BLaER1 (cell line): ENCODE measurements around the gene PLXDC2.
A peak's percentile ranks its signal among the peaks of the same experiment; 100 is the strongest.

Experiments used
- H3K27ac ChIP-seq: shearing (Covaris generic); formaldehyde crosslinking; 2 replicates; pipeline ENCODE4 v1.8.1; 2022
- H3K27me3 ChIP-seq: shearing (Covaris generic); formaldehyde crosslinking; 2 replicates; pipeline ENCODE4 v1.8.1; 2022
- H3K36me3 ChIP-seq: shearing (Covaris generic); formaldehyde crosslinking; 2 replicates; pipeline ENCODE4 v1.8.1; 2022
- H3K4me1 ChIP-seq: shearing (Covaris generic); formaldehyde crosslinking; 2 replicates; pipeline ENCODE4 v1.8.1; 2022
- H3K4me2 ChIP-seq: shearing (Covaris generic); formaldehyde crosslinking; 2 replicates; pipeline ENCODE4 v1.8.1; 2022
- H3K4me3 ChIP-seq: shearing (Covaris generic); formaldehyde crosslinking; 2 replicates; pipeline ENCODE4 v1.8.1; 2022
- H3K9ac ChIP-seq: shearing (Covaris generic); formaldehyde crosslinking; 2 replicates; pipeline ENCODE4 v1.8.1; 2022
- H3K9me3 ChIP-seq: shearing (Covaris generic); formaldehyde crosslinking; 2 replicates; pipeline ENCODE4 v1.8.1; 2022
- H4K20me1 ChIP-seq: shearing (Covaris generic); formaldehyde crosslinking; 2 replicates; pipeline ENCODE4 v1.8.1; 2022
- Cebpa-rat ChIP-seq: shearing (Covaris generic); IDR thresholded peaks from 2 replicates; pipeline ENCODE4 v1.8.1; 2022

The PLXDC2 gene

GRCh38 chr10:19931894-19932590, 115.8 kb downstream of the PLXDC2 start:
- no peak for TF ChIP-seq Cebpa-rat
- H3K27ac ChIP-seq: no peak overlapping the region
- peaks cover 19% of the 10 kb centered on the region for H3K4me1 ChIP-seq
- no peak overlapping the region for H3K9ac ChIP-seq
- no peaks in the 10 kb centered on the region for H3K27me3 ChIP-seq
- no peak overlapping the region for H3K4me3 ChIP-seq
- no peaks in the 10 kb centered on the region for H4K20me1 ChIP-seq
- no peaks in the 10 kb centered on the region for H3K9me3 ChIP-seq
- H3K4me2 ChIP-seq: peak overlapping the region; percentile 51
- no peaks in the 10 kb centered on the region for H3K36me3 ChIP-seq

GRCh38 chr10:19932806-19933371, 116.7 kb downstream of the PLXDC2 start:
- H4K20me1 ChIP-seq: no peaks in the 10 kb centered on the region
- peaks cover 19% of the 10 kb centered on the region for H3K4me1 ChIP-seq
- no peak for TF ChIP-seq Cebpa-rat
- H3K27ac ChIP-seq: no peak overlapping the region
- no peak overlapping the region for H3K9ac ChIP-seq
- no peak overlapping the region for H3K4me3 ChIP-seq
- no peaks in the 10 kb centered on the region for H3K9me3 ChIP-seq
- H3K36me3 ChIP-seq: no peaks in the 10 kb centered on the region
- no peak overlapping the region for H3K4me2 ChIP-seq
- no peaks in the 10 kb centered on the region for H3K27me3 ChIP-seq

- no peak for TF ChIP-seq Cebpa-rat
- H3K4me2 ChIP-seq: no peak overlapping the region
- no peak overlapping the region for H3K27ac ChIP-seq
- no peak overlapping the region for H3K4me3 ChIP-seq
- no peaks in the 10 kb centered on the region for H4K20me1 ChIP-seq
- H3K4me1 ChIP-seq: peaks cover 26% of the 10 kb centered on the region
- H3K27me3 ChIP-seq: no peaks in the 10 kb centered on the region
- no peaks in the 10 kb centered on the region for H3K36me3 ChIP-seq
- H3K9ac ChIP-seq: no peak overlapping the region
- no peaks in the 10 kb centered on the region for H3K9me3 ChIP-seq
These were observed 117.5 kb downstream of the PLXDC2 start for GRCh38 chr10:19933772-19934171.

DNA sequence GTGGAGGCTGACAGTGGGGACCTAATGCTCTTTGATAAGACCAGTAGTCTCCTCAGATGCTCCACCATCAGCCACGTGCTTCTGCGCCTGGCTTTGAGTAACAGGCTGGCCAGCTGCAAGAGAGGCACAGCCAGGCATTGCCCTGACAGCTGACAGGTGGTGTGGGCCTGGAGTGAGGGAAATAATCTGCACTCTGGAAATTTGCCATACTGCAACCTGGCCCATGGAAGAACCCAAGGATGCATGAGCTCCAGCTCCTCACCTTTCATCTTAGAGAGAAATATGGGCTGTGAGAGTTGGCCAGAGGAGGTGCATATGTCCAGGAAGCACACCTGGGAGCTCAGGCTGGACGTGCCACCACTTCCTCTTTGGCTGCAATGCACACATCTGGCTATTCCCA, 118.9 kb downstream of the PLXDC2 start:
- no peak overlapping the region for H3K4me3 ChIP-seq
- no peaks in the 10 kb centered on the region for H4K20me1 ChIP-seq
- no peak for TF ChIP-seq Cebpa-rat
- no peak overlapping the region for H3K9ac ChIP-seq
- no peak overlapping the region for H3K4me2 ChIP-seq
- no peak overlapping the region for H3K27ac ChIP-seq
- no peaks in the 10 kb centered on the region for H3K27me3 ChIP-seq
- H3K9me3 ChIP-seq: no peaks in the 10 kb centered on the region
- no peaks in the 10 kb centered on the region for H3K36me3 ChIP-seq
- peaks cover 29% of the 10 kb centered on the region for H3K4me1 ChIP-seq

DNA sequence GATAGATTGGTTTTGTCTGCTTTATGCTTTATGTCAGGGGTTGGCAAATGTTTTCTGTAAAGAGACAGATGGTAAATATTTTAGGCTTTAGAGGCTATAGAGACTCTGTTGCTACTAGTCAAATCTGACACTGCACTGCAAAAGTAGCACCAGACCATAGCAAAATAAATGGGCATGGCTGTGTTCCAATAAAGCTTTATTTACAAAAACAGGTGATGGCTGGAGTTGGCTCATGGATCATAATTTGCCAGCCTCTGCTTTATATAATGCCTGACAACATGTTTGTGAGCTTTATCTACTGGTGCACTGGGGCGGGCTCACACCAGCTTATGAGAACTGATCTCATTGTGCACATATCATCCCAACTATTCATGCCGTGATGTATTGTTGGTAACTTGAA, 120.1 kb downstream of the PLXDC2 start:
- Histone ChIP-seq H4K20me1 (no peaks in the 10 kb centered on the region), H3K9me3 (no peaks in the 10 kb centered on the region), H3K27ac (no peak overlapping the region), H3K36me3 (no peaks in the 10 kb centered on the region), H3K4me3 (no peak overlapping the region), H3K4me1 (peaks cover 24% of the 10 kb centered on the region), H3K9ac (no peak overlapping the region), H3K4me2 (no peak overlapping the region), H3K27me3 (no peaks in the 10 kb centered on the region)
- TF ChIP-seq Cebpa-rat: no peak

- TF ChIP-seq Cebpa-rat: no peak
These were observed 121.8 kb downstream of the PLXDC2 start for GRCh38 chr10:19937989-19938388.

DNA sequence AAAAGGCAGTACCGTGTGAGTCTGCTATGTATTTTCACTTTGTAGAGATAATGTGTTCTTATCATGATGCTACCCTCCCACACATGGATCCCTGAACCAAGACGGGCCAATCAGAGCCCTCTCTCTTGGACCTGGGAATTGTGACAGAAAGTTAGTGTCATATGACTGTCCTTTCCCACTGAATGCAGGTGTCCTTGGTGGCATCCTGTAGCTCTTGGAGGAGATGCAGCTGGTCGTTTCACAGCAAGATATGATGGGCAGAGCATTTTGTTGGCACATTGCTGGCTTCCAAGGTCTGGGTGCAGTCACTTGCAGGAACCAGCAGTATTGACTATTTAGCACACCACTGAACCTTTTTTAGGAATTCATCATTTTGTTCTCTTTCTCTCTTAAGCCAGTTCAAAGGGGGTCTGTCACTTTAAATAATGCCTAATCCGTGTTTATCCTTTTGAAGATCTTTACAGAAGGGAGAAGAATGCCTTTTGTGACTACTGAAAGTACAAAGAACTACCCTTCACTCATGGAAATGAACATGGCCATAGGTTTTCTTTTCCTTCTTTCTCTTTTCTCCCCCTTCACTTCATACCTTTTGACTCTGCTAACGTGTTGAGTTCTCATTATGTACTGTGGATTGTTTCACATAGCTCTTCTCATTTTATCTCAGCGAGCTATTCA, 125.1 kb downstream of the PLXDC2 start:
- Histone ChIP-seq H3K27me3 (no peaks in the 10 kb centered on the region), H3K4me1 (peaks cover 27% of the 10 kb centered on the region), H4K20me1 (no peaks in the 10 kb centered on the region), H3K9ac (no peak overlapping the region), H3K27ac (no peak overlapping the region), H3K4me3 (no peak overlapping the region), H3K36me3 (no peaks in the 10 kb centered on the region), H3K9me3 (no peaks in the 10 kb centered on the region), H3K4me2 (no peak overlapping the region)
- no peak for TF ChIP-seq Cebpa-rat

More at GRCh38 chr10:19937989-19938388, 121.8 kb downstream of the PLXDC2 start:
- Histone ChIP-seq H3K4me1 (peaks cover 10% of the 10 kb centered on the region), H3K9me3 (no peaks in the 10 kb centered on the region), H4K20me1 (no peaks in the 10 kb centered on the region), H3K4me3 (no peak overlapping the region), H3K9ac (no peak overlapping the region), H3K36me3 (no peaks in the 10 kb centered on the region), H3K27me3 (no peaks in the 10 kb centered on the region), H3K27ac (no peak overlapping the region), H3K4me2 (0 out of 2 replicates have a peak overlapping the region, but pooled peaks have one; percentile 41)

- Histone ChIP-seq H4K20me1 (no peaks in the 10 kb centered on the region), H3K4me1 (peaks cover 36% of the 10 kb centered on the region), H3K4me2 (peak overlapping the region; percentile 22), H3K9ac (no peak overlapping the region), H3K9me3 (no peaks in the 10 kb centered on the region), H3K4me3 (no peak overlapping the region), H3K27me3 (no peaks in the 10 kb centered on the region), H3K27ac (peak overlapping the region; percentile 27; the same call in 1 of the 2 replicates), H3K36me3 (no peaks in the 10 kb centered on the region)
- no peak for TF ChIP-seq Cebpa-rat
These were observed 128.9 kb downstream of the PLXDC2 start for GRCh38 chr10:19944911-19945663.

DNA sequence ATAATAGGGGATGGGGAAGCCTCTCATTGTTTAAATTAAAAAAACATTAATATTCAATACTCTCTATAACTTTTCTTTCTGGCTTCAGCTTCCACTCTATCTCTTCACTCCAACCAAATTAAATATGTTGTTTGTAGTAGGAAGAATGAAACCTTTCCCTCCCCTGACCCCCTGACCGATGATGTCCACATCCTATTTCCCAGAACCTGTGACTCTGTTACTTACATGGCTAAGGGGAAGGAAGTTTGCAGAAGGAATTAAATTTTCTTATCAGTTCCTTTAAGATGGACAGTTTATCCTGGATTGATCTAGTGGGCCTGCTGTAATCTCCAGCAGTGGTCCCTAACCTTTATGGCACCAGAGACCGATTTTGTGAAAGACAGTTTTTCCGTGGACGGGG, 130.0 kb downstream of the PLXDC2 start:
- Histone ChIP-seq H3K4me3 (no peak overlapping the region), H3K4me2 (peak overlapping the region; percentile 77), H3K9me3 (no peaks in the 10 kb centered on the region), H4K20me1 (no peaks in the 10 kb centered on the region), H3K4me1 (peaks cover 36% of the 10 kb centered on the region), H3K27me3 (no peaks in the 10 kb centered on the region), H3K36me3 (no peaks in the 10 kb centered on the region), H3K9ac (no peak overlapping the region), H3K27ac (no peak overlapping the region)
- no peak for TF ChIP-seq Cebpa-rat

- TF ChIP-seq Cebpa-rat: no peak
- Histone ChIP-seq H3K4me3 (no peak overlapping the region), H3K36me3 (no peaks in the 10 kb centered on the region), H3K9ac (no peak overlapping the region), H3K4me1 (peaks cover 36% of the 10 kb centered on the region), H3K27ac (peak overlapping the region; percentile 29; the same call in 1 of the 2 replicates), H4K20me1 (no peaks in the 10 kb centered on the region), H3K9me3 (no peaks in the 10 kb centered on the region), H3K27me3 (no peaks in the 10 kb centered on the region), H3K4me2 (peak overlapping the region; percentile 77)
These were observed 130.6 kb downstream of the PLXDC2 start for GRCh38 chr10:19946791-19947190.
